ENCODE results near the gene CHMP2A. TPM values are rescaled to one million over a fixed set of nuclear protein-coding genes. Genes with fewer than 3 reads are reported as not detected.

CHMP2A gene
- total and polyA plus RNA-seq, 2 of the 13 experiments (the other 11 are each of a cell fraction or from before 2014, with no cell fraction given) = 49.7 to 55.0 TPM

DNA sequence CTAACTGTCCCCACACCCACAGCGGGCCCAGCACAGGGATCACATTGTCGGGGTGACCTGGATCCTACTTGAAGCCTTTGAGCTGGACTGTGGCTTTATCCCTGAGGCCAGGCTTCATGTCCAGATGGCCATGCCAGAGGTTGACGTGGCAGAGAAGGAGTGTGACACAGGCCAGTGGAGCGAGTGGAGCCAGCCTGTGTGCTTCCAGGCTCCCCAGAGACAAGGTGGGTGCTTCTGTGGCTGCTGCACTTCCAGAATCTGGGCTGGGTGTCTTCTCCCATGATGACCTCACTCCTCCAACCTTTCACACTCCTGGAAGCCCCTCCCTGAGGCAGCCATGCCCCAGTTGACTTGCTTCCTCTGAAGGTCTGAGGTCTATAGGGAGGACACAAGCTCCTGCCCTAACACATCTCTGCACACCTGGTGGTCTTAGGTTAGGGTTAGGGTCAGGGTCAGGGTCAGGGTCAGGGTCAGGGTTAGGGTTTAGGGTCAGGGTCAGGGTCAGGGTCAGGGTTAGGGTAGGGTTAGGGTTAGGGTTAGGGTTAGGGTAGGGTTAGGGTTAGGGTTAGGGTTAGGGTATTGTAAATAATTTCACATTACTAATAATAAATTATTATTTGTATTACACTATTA is 31.3 kb upstream of the CHMP2A start:
- Histone ChIP-seq H3K4me1 (ENCODE audit: insufficient read depth, low read length) (no peaks in the 10 kb centered on the region), H3K27me3 (ENCODE audit: control insufficient read depth in 1 of 2, insufficient read depth in 2 of 2, low read length in 2 of 2) (no peaks in the 10 kb centered on the region), H3K4me3 (replicated peaks in 1 of 3; ENCODE audit: insufficient read depth in 1 of 3, low read depth in 2 of 3, low read length in 3 of 3) (no peak overlapping the region), H3K27ac (ENCODE audit: extremely low read length, insufficient read depth, low read length) (no peak overlapping the region), H2AFZ (ENCODE audit: low read length) (no peak overlapping the region), H3K9ac (ENCODE audit: insufficient read depth, low read depth, low read length) (no peak overlapping the region), H3K4me2 (ENCODE audit: low read depth, low read length) (no peak overlapping the region), H4K20me1 (ENCODE audit: insufficient read depth, low read length) (no peaks in the 10 kb centered on the region), H3K9me3 (ENCODE audit: low read length) (no peaks in the 10 kb centered on the region), H3K79me2 (ENCODE audit: insufficient read depth, low read length) (no peaks in the 10 kb centered on the region), H3K36me3 (replicated peaks in 1 of 2; ENCODE audit: control insufficient read depth in 1 of 2, insufficient read depth in 2 of 2, low read length in 2 of 2) (peaks cover 3 to 13% of the 10 kb centered on the region in 2 experiments; a peak in 4 of 5 replicates)
- ATAC-seq = no peak
- no TSS peak for BruUV-seq (replicated peaks)
- no peak for DNase-seq (ENCODE audit: low spot score)
- 100% methylated on average over 1 of the region's 4 CpGs for WGBS (ENCODE audit: low lambda C conversion rate)
- in situ Hi-C loops (cut with HindIII; ENCODE audit: extremely low pct_ligation_motif_present, low pct_unique_long_range_greater_than_20kb) (no loop called here), intact Hi-C loops (cut with micrococcal nuclease; ENCODE audit: unreplicated experiment) (no loop called here)
- TF ChIP-seq PCBP1 (IDR thresholded peaks at IDR 0.05; ENCODE audit: borderline replicate concordance, low read depth, low read length) (no peak), CEBPG (CRISPR knock-in tag; IDR thresholded peaks at IDR 0.05) (no peak), NR2F1 (CRISPR knock-in tag; IDR thresholded peaks at IDR 0.05) (peak in 1 of 2 experiments; percentile 71; a peak in 2 of 4 replicates)
- TF ChIP-seq, protein P1, sequence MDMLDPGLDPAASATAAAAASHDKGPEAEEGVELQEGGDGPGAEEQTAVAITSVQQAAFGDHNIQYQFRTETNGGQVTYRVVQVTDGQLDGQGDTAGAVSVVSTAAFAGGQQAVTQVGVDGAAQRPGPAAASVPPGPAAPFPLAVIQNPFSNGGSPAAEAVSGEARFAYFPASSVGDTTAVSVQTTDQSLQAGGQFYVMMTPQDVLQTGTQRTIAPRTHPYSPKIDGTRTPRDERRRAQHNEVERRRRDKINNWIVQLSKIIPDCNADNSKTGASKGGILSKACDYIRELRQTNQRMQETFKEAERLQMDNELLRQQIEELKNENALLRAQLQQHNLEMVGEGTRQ (IDR thresholded peaks at IDR 0.05; ENCODE audit: low read depth, low read length) = no peak
- TF ChIP-seq, protein P1 (CRISPR knock-in tag; IDR thresholded peaks at IDR 0.05; ENCODE audit: borderline replicate concordance) = no peak
- TF ChIP-seq, protein P2, sequence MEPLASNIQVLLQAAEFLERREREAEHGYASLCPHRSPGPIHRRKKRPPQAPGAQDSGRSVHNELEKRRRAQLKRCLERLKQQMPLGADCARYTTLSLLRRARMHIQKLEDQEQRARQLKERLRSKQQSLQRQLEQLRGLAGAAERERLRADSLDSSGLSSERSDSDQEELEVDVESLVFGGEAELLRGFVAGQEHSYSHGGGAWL (CRISPR knock-in tag; IDR thresholded peaks at IDR 0.05) = no peak
- ChIA-PET CTCF (ENCODE audit: low intra/inter-chr PET ratio, low total read pairs) (no interaction called here), POLR2A (no interaction called here)
- FAIRE-seq = no peak
